RPMI7951 (cell line): Measurements from ENCODE around the gene UHRF2. TPM values are rescaled to one million over a fixed set of nuclear protein-coding genes. Genes with fewer than 3 reads are reported as not detected.
"Not testable (repeated sequence)": the region's sequence is repeated elsewhere in the genome, so short reads cannot be mapped to it uniquely, and the experiment has no call there.

Source experiments
- DNase-seq: peaks from one replicate; pipeline ENCODE4 v3.0.0-alpha.2; 2012; ENCODE audit warnings: low read depth
- total RNA-seq: library from RNA; depleted of rRNA; stranded (reverse); fragments of >200 nt; shearing (Covaris generic); gene quantifications from 2 replicates; pipeline ENCODE4 v1.2.3, GENCODE V29; 2014

UHRF2 gene
- total RNA-seq, 1 experiment from 2014 or later, result 39.9 TPM

DNA sequence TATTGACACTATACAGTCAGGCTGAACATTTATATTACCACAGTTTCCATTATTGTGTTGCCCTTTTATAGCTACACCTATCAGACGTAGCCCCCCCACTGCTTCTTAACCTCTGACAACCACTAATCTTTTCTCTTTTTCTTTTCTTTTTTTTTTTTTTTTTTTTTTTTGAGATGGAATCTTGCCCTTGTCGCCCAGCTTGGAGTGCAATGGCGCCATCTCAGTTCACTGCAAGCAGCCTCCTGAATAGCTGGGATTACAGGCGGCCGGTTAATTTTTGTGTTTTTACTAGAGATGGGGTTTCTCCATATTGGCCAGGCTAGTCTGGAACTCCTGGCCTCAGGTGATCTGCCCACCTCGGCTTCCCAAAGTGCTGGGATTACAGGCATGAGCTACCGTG lies 75.4 kb downstream of the UHRF2 start:
- no peak for DNase-seq

DNA sequence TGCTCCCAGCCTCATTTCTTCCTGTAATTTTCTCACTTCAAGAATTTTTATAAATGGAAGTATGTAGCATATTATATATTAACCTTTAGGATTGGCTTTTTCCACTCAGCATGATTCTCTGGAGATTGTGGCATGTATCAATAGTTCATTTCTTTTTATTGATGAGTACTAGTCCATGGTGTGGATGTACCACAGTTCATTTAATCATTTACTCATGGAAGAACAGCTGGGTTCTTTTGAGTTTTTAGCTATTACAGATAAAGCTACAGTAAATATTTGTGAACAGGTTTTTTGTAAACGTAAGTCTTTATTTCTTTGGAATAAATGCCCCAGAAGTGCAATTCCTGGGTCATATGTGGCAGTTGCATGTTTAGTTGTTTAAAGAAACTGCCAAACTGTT lies 76.1 kb downstream of the UHRF2 start:
- no peak for DNase-seq

- DNase-seq, result no peak
Measured at GRCh38 chr9:6490863-6491262, 77.9 kb downstream of the UHRF2 start.

- no peak for DNase-seq
Measured at GRCh38 chr9:6495466-6495865, 82.5 kb downstream of the UHRF2 start.

GRCh38 chr9:6498982-6499381 lies 86.0 kb downstream of the UHRF2 start:
- peak; percentile 4 for DNase-seq

DNA sequence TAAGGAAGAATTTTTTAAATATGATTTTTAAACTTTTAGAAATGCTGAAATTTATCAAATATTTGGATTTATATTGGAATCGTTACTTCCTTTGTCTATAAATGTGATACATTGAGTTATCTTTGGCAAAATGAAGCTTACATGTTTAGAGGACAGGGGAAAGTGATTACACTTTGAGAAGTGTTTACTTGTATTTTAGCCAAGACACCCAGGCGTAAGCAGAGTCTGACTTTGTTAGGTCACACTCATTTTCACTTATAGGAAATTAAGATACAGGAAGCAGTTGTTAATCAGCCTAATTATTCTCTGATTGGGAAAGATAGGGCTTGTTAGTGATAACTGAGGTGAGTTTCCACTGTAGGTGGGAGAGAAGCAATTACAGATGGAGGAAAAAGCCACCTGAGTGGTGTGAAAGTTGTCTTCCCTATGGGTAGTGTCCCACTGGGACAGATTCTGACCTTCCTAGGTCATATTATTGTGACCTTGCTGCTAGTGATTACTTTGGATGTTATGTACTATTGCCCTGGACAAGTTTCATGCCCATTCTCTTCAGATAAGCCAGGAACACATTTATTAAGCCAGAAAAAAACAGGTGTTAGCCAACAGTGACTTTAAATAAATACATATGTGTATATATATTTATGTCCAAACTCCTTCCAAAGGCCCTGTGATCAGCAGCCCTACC lies 88.7 kb downstream of the UHRF2 start:
- no peak for DNase-seq

GRCh38 chr9:6502399-6502798 lies 89.4 kb downstream of the UHRF2 start:
- no peak for DNase-seq

- DNase-seq, result peak; percentile 24
Measured at GRCh38 chr9:6506571-6506970, 93.6 kb downstream of the UHRF2 start.

DNA sequence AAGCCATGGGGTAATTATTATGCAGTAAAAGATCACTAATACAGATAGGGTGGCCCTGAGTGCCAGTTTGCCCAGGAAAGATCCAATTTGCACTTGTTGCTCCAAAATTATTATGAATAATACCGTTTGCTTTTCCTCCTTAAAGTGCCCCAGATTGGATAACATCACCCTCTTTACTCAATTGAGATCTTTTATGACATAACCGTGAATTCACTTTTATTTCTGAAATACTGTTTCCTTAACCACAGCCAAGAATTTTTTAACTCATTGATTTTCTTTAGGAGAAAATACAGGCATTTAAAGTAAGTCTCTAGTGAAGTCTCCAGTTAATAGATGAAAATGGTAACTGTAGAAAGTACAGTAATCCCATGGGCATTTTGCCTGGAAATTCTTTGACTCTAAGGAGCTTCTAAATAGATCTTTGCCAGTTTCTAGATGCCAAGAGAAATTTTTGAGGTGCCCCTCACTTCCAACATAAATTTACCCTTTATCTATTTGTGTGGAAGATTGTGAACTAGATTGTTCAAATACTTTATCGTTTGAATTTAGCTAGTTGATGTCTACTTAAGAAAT lies 99.2 kb downstream of the UHRF2 start:
- no peak for DNase-seq

DNA sequence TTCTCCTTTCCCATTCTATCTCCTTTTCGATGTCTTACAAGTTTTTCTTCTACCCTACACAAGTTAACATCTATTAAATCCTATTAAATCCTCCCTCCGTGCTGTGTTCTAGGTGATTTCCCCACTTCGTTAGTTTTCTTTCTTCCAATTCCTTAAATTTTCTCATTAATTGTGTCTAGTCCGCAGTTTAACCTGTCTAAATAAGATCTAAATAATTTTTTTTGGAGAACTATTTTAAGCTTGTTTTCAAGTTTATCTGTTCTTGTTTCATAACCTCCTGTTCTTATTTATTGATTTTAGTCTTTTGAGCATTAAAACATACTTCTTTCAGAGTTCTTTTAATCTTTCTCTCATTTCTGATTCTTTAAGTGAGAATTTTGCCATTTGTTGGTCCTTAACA lies 109.3 kb downstream of the UHRF2 start:
- DNase-seq, result no peak

DNA sequence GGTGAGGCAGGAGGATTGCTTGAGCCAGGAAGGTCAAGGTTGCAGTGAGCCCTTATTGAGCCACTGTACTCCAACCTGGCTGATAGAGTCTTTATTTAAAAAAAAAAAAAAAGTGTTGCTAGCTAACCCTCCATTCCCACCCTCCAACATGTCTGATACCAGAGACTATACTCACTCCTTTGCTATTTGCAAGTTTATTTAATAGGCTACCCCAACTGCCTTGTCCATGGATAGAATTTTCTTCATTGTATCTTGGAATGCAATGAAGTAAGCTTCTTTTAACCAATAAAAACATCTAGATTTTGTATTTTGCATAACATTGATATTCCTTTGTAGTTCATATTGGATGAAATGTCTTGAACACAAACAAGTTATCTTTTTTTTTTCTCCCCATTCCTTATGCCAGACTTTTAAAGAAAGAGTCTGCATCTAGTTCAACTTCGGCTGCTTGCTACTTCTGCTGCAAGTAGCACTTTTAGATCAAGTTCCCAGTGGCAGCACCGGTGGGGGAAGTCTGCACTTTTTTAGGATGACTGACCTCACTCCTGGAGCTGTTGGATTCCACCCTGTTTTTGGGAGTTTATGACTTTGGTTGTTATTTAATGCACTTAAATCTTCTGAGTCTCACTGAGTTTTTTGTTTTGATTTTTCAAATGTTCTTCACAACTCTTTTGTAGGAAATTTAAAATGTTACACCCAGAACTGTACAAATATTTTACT lies 112.5 kb downstream of the UHRF2 start:
- no peak for DNase-seq

DNA sequence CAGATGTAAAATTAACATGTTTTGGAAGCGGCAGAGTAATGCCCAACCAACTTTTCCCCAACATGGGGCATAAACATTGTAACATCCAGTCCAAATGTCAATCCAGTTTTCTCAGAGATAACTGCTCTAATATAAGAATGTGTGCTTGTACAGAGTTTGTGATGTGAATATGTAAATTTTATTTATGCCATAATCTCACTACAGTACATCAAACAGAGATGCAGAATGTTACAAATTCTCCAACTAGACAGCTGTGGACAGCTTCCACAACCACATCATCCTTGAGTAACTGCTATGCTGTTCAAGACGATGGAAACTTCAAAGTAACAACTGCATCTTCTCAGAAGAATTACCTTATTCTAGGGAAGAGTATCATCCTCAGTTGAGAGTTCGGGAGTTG lies 122.6 kb downstream of the UHRF2 start:
- DNase-seq, result no peak

- peak; percentile 28 for DNase-seq
Measured at GRCh38 chr9:6538666-6539071, 125.7 kb downstream of the UHRF2 start.

GRCh38 chr9:6542617-6543016 lies 129.6 kb downstream of the UHRF2 start:
- not testable (repeated sequence) for DNase-seq

GRCh38 chr9:6543204-6543603 lies 130.2 kb downstream of the UHRF2 start:
- no peak for DNase-seq

GRCh38 chr9:6545017-6545691 lies 132.2 kb downstream of the UHRF2 start:
- DNase-seq, result no peak

DNA sequence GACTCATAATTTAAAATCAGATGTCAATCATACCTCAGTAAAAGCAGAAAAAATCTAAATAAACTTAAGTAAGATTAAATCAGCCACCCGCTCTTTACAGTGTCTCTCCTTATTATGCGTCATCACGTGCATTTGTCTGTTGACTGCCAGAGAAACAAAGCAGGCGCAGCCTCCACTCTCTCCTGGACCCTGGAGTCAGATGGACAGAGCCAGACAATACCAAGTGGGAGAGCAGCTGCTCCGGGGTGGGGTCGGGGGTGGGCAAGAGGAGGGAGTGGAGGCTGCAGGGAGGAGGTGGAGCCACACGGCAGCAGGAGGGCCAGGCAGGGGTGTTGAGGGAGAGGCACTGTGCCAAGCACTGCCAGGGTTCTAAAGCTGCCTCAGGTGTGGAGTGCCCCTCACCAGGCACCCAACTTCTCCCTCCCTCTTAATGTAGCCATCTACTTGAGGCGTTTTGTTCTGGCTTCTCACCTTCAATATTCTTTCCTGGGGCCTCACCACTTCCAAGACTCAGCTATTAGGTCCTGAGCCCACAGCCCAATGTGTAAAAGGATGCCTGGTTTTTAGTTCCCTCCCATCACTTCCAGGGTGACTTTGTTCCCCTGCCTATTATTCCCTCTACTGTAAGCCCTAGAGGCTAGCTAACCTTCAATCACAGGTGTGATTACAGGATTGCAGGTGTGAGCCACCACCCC lies 136.3 kb downstream of the UHRF2 start:
- DNase-seq, result no peak

DNA sequence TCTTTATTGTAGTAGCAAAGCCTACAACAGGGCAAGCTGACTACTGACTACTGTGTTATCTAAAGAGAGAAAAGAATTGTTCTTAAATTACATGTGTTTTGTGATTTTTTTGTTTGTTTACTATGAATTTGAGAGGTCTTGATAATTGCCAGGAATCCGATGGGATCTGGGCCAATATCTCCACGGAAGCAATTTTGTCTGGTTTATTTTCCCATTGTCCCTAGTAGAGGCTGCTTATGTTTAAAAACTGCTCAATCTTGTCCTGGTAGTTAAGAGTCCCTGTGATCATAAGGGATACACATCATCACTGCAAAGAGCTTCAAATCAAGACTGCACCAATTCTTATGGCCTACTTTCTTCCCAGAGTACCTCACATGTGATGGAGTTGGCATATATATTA lies 138.1 kb downstream of the UHRF2 start:
- DNase-seq, result peak; percentile 41

GRCh38 chr9:6552033-6552432 lies 139.0 kb downstream of the UHRF2 start:
- DNase-seq, result peak; percentile 89

DNA sequence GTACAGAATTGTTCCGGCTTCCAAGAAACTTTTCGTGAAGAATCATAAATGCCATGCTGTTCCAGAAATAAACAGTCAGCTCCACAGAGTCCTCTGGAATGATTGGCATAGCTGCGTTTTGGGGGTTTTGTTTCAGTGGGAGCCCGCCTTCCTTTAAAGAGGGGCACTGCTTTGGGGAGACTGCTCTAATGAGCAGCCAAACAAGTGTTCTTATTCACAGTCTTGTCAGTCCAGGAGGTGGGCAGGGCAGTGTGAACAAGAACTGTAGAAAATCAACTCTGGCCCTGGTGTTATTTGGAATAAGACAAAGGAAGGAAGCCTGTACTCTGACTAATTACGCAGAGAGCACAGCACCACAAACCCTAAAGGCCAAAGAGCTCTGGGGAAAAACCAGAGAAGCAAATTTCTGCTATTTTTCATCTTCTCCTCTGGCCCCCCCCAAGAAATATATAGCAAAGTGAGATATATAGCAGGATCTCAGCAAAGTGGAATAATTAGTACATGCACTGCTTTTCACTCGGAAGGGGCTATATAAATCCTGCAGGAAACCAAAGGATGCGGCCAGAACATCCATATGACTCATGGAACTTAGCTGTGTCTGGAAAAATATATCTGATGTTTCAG lies 139.6 kb downstream of the UHRF2 start:
- peak; percentile 72 for DNase-seq

DNA sequence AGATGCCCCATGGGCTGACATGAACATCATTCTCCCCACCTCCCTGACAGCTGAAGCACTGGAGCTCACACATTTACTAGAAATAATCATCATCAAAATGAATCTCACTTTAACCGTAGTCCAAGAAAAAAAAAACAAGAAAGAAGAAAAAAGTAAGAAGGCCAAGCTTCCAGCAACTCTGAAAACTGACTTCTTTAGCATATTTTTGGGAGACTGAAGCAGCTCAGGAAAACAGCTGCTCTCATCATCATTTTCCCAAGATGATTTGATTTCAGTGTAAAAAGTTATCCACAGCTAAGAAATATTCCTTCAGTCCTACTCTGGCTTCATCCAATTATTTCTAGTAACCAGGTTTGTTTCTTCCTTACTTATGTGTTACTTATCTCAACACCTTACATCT lies 140.9 kb downstream of the UHRF2 start:
- no peak for DNase-seq
